GM12874 (cell line): Measurements from ENCODE around the gene SLC39A7.

ENCODE experiments used
- CTCF ChIP-seq: IDR thresholded peaks from 2 replicates; pipeline ENCODE4 v1.5.1; 2011; ENCODE audit warnings: low read depth, mild to moderate bottlenecking, control low read depth, low read length, moderate library complexity; ENCODE audit not compliant: insufficient read depth

The SLC39A7 gene

GRCh38 chr6:33167374-33168283 lies 33.0 kb upstream of the SLC39A7 start:
- no peak for TF ChIP-seq CTCF

DNA sequence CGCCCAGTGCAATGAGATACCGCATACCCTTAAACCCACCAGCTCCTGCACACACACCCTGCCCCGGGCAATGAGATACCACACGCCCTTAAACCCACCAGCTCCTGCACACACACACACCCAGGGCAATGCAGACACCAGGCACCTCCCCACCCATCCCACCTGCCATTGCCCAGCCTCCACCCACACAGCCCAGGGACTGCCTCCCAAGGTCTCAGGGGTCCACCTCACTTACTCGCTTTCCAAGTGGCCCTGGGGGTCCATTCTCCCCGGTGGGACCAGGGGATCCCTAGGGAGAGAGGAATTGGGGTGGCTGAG lies 32.4 kb upstream of the SLC39A7 start:
- no peak for TF ChIP-seq CTCF

- no peak for TF ChIP-seq CTCF
Observed at GRCh38 chr6:33168639-33169038, 32.0 kb upstream of the SLC39A7 start.

GRCh38 chr6:33169291-33170175 lies 31.1 kb upstream of the SLC39A7 start:
- no peak for TF ChIP-seq CTCF

GRCh38 chr6:33170176-33171015 lies 30.3 kb upstream of the SLC39A7 start:
- TF ChIP-seq CTCF: no peak

DNA sequence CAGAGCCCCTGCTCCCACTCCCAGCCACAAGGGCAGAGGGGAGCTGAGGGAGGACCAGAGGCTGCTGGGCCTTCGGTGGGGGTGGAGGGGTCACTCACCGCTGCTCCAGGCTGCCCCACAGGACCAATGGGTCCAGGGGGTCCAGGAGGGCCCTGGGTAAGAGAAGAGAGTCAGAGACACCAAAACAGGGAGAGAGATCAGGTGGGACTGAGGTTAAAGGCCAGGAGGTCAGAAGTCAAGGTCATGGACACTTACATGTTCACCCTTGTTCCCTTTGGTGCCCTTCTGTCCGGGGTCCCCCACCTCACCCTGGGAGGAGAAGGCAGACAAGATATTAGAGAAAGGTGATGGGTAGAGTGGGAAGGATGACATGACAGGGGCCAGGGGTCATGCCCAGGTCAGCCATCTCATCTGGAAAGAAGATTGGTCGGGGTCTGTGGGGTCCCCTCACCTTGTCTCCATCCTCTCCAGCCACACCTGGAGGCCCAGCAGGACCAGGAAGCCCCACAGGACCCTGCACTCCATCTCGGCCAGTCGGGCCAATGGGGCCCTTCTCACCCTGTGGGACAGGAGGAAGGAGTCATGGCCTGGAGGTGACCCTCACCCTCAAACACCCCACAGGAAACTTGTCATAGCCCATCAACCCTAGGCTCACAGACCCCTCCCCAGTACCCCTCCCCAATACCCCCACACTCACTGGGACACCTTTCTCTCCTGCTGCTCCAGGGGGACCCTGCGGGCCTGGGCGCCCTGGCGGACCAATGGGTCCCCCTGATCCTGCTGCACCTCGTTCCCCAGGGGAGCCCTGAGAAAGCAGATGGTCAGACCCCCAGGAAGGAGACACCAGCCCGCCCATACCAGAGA lies 29.4 kb upstream of the SLC39A7 start:
- no peak for TF ChIP-seq CTCF
